SH-SY5Y (cell line): Measurements from ENCODE around the gene PAK2.

Experiments used
- GATA2 ChIP-seq: IDR thresholded peaks from 2 replicates; pipeline ENCODE4 v1.6.1; 2011; ENCODE audit warnings: mild to moderate bottlenecking, low read depth, low read length
- GATA3 ChIP-seq: IDR thresholded peaks from 2 replicates; pipeline ENCODE4 v1.6.1; 2011; ENCODE audit warnings: low read depth, mild to moderate bottlenecking, low read length, moderate library complexity

GRCh38 chr3:196689941-196690660 lies 49.6 kb upstream of the PAK2 start:
- TF ChIP-seq GATA2 = no peak
- no peak for TF ChIP-seq GATA3
